ENCODE data around the gene STK32C.

DNA sequence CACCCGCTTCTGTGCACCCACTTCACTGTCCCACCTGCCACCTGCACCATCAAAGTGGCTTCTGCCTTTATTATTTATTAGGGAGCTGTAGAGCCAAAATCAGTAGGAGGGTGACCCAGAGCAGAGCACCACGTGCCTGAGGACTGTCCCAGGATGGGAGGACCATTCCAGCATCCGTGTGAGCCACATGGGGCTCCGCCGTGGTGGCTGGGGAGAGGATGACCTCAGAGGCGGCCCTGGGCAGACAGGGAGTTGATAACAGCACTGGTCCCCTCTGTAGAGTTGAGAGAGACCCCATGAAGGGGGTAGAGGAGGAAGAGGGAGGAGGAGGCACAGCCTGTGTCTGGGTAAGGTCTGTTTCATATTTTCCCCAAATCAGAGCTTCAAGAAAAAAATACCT, 129.7 kb downstream of the STK32C start:
- TF ChIP-seq EZH2 (IDR thresholded peaks at IDR 0.05; ENCODE audit: insufficient read depth, poor library complexity, severe bottlenecking) (no peak), EZH2phosphoT487 (IDR thresholded peaks at IDR 0.05; ENCODE audit: insufficient read depth, low read depth) (no peak)

Measured in GM23248 (cell line).